ENCODE data around the gene LRMDA. TPM values are rescaled to one million over a fixed set of nuclear protein-coding genes. Genes with fewer than 3 reads are reported as not detected.

The LRMDA gene
- total RNA-seq, 1 donor from 2014 or later = not detected

DNA sequence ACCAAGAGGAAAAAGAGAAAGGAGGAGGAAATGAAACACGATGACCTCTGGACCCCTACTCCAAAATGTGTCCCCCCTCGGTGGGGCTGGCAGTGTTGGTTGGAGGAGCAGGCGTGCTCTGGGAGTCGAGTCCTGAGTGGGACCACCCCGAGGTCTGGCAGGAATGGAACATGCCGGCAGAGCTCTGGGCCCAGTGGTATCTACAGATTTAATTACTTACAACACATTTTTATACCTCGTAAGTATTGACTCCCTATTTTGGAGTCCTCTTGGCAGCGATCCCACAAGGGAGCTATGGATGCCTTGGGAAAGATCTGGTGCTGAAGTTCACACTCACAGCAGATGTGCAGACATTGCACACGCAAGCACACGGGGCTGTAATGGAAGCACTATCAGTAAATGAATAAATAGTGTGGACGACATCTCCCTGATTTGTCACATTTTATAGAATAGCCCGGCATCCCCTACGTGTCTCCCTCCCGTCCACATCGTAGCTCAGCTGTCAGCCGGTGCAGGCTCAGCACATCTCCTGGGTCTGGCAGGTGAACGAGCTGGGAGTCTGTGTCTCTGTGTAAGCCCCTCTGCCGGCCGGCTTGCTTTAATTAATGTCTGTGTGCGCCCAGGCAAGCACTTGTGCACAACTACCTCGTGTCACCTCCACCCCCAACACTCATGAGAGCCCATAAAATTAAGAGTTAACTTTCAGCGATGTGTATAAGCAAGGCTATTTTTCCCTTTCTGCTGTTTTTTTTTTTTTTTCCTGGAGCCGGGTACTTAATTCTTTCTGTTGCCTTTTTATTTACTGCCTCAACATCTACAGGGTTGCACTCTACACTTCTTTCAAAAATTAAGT is 603.2 kb downstream of the LRMDA start:
- intact Hi-C loops (cut with micrococcal nuclease) = loop anchor here (10.0 kb wide), 1 partner anchor 950 kb away; no protein-coding TSS in a partner anchor
- Mint-ChIP-seq H3K4me1 (no peaks in the 10 kb centered on the region), H3K9me3 (peaks cover 6% of the 10 kb centered on the region), H3K27ac (no peak overlapping the region), H3K36me3 (ENCODE audit: low read depth) (no peaks in the 10 kb centered on the region), H3K4me3 (no peak overlapping the region), H3K27me3 (peaks cover 2% of the 10 kb centered on the region)
- ATAC-seq (ENCODE audit: low read depth) (no peak), DNase-seq (no peak)
- ChIA-PET CTCF (no interaction called here), POLR2A (no interaction called here)
- TF ChIP-seq, protein P1, sequence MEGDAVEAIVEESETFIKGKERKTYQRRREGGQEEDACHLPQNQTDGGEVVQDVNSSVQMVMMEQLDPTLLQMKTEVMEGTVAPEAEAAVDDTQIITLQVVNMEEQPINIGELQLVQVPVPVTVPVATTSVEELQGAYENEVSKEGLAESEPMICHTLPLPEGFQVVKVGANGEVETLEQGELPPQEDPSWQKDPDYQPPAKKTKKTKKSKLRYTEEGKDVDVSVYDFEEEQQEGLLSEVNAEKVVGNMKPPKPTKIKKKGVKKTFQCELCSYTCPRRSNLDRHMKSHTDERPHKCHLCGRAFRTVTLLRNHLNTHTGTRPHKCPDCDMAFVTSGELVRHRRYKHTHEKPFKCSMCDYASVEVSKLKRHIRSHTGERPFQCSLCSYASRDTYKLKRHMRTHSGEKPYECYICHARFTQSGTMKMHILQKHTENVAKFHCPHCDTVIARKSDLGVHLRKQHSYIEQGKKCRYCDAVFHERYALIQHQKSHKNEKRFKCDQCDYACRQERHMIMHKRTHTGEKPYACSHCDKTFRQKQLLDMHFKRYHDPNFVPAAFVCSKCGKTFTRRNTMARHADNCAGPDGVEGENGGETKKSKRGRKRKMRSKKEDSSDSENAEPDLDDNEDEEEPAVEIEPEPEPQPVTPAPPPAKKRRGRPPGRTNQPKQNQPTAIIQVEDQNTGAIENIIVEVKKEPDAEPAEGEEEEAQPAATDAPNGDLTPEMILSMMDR (IDR thresholded peaks at IDR 0.05) = no peak

DNA sequence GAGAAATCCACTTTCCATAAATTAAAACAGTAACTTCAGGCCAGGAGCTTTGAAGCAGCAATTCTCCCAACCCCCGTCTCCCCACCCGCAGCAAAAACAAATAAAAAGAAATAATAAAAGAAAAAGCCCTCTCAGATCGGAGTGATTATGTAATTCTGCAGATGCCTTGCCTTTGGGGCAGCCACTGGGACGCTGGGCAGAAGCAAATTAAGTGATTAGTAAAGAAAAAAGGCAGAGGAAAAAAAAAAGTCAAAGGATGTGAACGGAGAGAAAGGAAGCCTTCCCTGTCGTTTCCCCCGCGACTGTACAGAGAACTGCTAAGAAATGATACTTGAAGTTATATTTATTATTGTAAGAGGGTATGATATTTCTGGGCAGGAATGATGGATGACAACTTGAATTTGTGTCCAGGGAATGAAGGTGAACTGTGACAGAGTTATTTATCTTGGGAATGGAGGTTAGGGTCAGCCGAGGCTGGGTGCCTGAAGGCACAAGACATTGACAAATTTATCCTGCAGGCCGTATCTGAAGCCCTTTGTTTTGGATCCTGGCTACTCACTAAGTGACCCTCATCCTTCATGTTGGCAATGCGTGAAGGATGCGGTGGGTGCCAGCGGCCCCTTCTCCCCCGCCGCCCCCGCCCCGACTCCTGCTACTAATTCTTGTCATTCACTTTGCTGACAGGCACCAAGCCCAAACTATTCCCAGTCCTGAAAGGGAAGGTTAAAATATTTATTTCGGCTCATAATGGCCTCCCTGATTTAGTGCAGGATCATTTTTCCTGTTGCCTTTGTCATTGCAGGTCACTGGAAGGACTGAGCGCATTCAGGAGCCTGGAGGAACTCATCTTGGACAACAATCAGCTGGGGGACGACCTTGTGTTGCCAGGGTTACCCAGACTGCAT is 604.0 kb downstream of the LRMDA start:
- intact Hi-C loops (cut with micrococcal nuclease) = loop anchor here (10.0 kb wide), 1 partner anchor 949 kb away; no protein-coding TSS in a partner anchor
- Mint-ChIP-seq H3K27ac (no peak overlapping the region), H3K9me3 (peaks cover 6% of the 10 kb centered on the region)

GRCh38 chr10:76036111-76036940 is 604.9 kb downstream of the LRMDA start:
- Mint-ChIP-seq H3K4me1 (no peaks in the 10 kb centered on the region), H3K36me3 (ENCODE audit: low read depth) (no peaks in the 10 kb centered on the region), H3K4me3 (no peak overlapping the region), H3K9me3 (peaks cover 6% of the 10 kb centered on the region), H3K27ac (no peak overlapping the region), H3K27me3 (peaks cover 2% of the 10 kb centered on the region)
- ATAC-seq (ENCODE audit: low read depth) = peak; percentile 31
- intact Hi-C loops (cut with micrococcal nuclease) = loop anchor here (10.0 kb wide), 1 partner anchor 948 kb away; no protein-coding TSS in a partner anchor
- ChIA-PET CTCF (interaction anchor here (1.4 kb wide), 1 partner anchor 636 kb away, joined by 4 read pairs; no protein-coding TSS in a partner anchor), POLR2A (no interaction called here)
- TF ChIP-seq, protein P1 (IDR thresholded peaks at IDR 0.05) = no peak
- DNase-seq = no peak

More for the DNA sequence above, 604.0 kb downstream of the LRMDA start:
- ATAC-seq (ENCODE audit: low read depth) = no peak
- Mint-ChIP-seq H3K4me1 (no peaks in the 10 kb centered on the region), H3K36me3 (ENCODE audit: low read depth) (no peaks in the 10 kb centered on the region), H3K27me3 (peaks cover 2% of the 10 kb centered on the region), H3K4me3 (no peak overlapping the region)
- TF ChIP-seq, protein P1 (IDR thresholded peaks at IDR 0.05) = no peak
- DNase-seq = no peak
- POLR2A ChIA-PET = no interaction called here
- CTCF ChIA-PET = interaction anchor here (1.4 kb wide), 1 partner anchor 635 kb away, joined by 4 read pairs; no protein-coding TSS in a partner anchor

- H3K27me3 Mint-ChIP-seq = peaks cover 2% of the 10 kb centered on the region
- ATAC-seq (ENCODE audit: low read depth) (no peak), DNase-seq (no peak)
- TF ChIP-seq, protein P1 (IDR thresholded peaks at IDR 0.05) = no peak
- H3K27ac Mint-ChIP-seq = no peak overlapping the region
- CTCF ChIA-PET = interaction anchor here (1.4 kb wide), 1 partner anchor 637 kb away, joined by 4 read pairs; no protein-coding TSS in a partner anchor
- H3K4me3 Mint-ChIP-seq = no peak overlapping the region
- POLR2A ChIA-PET = no interaction called here
- H3K4me1 Mint-ChIP-seq = no peaks in the 10 kb centered on the region
- peaks cover 6% of the 10 kb centered on the region for H3K9me3 Mint-ChIP-seq
- H3K36me3 Mint-ChIP-seq (ENCODE audit: low read depth) = no peaks in the 10 kb centered on the region
- intact Hi-C loops (cut with micrococcal nuclease) = loop anchor here (10.0 kb wide), 1 partner anchor 948 kb away; no protein-coding TSS in a partner anchor
These were observed 605.5 kb downstream of the LRMDA start for GRCh38 chr10:76036962-76037361.

Data from activated B cell treated with CpG ODN at 0.5 μM for 24 hours (primary cell).